Lung microvascular endothelial cell (primary cell): ENCODE measurements around the gene ANKRD6. TPM values are rescaled to one million over a fixed set of nuclear protein-coding genes. Genes with fewer than 3 reads are reported as not detected.

Experiments used
- total RNA-seq: library from RNA; depleted of rRNA; stranded (reverse); fragments of >200 nt; gene quantifications from 2 replicates; pipeline ENCODE4 v1.2.1, GENCODE V29; 2014

The ANKRD6 gene
- total RNA-seq, 1 donor from 2014 or later, result 13.9 TPM

Other genes starting within 250 kb of the ANKRD6 start
- gene GABRR1, start 215.8 kb upstream of the ANKRD6 start, total RNA-seq, result not detected in 2 replicates
- gene GABRR2, start 117.9 kb upstream of the ANKRD6 start, total RNA-seq, result 0.22 and 0.40 TPM in 2 replicates
- 45.2 and 55.8 TPM in 2 replicates for gene UBE2J1, start 80.4 kb upstream of the ANKRD6 start, total RNA-seq
- 0.22 and 0.60 TPM in 2 replicates for gene RRAGD, start 20.9 kb upstream of the ANKRD6 start, total RNA-seq
- gene LYRM2, start 205.6 kb downstream of the ANKRD6 start, total RNA-seq, result 10.9 and 12.7 TPM in 2 replicates